Coronary artery (tissue), 2 donors: ENCODE results near the gene ULBP3.
A peak's percentile ranks its signal among the peaks of the same experiment; 100 is the strongest.

Source experiments
- DNase-seq: peaks from one replicate; pipeline ENCODE4 v3.0.0-alpha.2; 2017; ENCODE audit warnings: low spot score
- H3K27ac ChIP-seq, 2 donors: fragments of 200-600 bp; sonication (generic); one replicate each; pipeline ENCODE4 v1.5.1; 2016 to 2019
- H3K4me3 ChIP-seq: fragments of 200-600 bp; sonication (generic); 2 replicates; pipeline ENCODE4 v1.5.1; 2016; ENCODE audit warnings: mild to moderate bottlenecking, moderate library complexity
- TF ChIP-seq, protein P1 (sequence below): fragments of 200-600 bp; sonication (generic); IDR thresholded peaks from one replicate; pipeline ENCODE4 v1.5.1; 2019; ENCODE audit warnings: antibody characterized with exemption

ULBP3 gene

DNA sequence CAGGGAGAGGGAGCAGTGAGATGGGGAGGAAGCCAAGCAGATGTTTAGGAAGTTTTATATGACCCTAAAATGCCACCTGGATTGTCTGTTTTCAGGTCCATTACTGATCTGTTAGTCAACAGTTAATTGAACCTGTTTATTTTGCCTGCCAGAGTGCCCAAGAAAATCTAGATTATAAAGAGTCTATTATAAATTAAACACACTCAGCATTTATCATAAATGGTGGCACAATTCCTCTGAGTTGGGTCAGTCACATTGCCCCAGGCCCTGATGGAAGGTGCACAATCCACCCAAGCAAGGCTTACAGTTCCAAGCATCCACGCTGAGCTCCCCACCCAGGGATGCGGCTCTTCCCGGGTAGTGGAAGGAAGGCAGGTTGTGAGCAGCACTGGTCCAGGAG lies 21.4 kb upstream of the ULBP3 start:
- Histone ChIP-seq H3K27ac (no peak overlapping the region), H3K4me3 (no peak overlapping the region)
- TF ChIP-seq, protein P1, sequence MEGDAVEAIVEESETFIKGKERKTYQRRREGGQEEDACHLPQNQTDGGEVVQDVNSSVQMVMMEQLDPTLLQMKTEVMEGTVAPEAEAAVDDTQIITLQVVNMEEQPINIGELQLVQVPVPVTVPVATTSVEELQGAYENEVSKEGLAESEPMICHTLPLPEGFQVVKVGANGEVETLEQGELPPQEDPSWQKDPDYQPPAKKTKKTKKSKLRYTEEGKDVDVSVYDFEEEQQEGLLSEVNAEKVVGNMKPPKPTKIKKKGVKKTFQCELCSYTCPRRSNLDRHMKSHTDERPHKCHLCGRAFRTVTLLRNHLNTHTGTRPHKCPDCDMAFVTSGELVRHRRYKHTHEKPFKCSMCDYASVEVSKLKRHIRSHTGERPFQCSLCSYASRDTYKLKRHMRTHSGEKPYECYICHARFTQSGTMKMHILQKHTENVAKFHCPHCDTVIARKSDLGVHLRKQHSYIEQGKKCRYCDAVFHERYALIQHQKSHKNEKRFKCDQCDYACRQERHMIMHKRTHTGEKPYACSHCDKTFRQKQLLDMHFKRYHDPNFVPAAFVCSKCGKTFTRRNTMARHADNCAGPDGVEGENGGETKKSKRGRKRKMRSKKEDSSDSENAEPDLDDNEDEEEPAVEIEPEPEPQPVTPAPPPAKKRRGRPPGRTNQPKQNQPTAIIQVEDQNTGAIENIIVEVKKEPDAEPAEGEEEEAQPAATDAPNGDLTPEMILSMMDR = no peak
- peak; percentile 17 for DNase-seq

DNA sequence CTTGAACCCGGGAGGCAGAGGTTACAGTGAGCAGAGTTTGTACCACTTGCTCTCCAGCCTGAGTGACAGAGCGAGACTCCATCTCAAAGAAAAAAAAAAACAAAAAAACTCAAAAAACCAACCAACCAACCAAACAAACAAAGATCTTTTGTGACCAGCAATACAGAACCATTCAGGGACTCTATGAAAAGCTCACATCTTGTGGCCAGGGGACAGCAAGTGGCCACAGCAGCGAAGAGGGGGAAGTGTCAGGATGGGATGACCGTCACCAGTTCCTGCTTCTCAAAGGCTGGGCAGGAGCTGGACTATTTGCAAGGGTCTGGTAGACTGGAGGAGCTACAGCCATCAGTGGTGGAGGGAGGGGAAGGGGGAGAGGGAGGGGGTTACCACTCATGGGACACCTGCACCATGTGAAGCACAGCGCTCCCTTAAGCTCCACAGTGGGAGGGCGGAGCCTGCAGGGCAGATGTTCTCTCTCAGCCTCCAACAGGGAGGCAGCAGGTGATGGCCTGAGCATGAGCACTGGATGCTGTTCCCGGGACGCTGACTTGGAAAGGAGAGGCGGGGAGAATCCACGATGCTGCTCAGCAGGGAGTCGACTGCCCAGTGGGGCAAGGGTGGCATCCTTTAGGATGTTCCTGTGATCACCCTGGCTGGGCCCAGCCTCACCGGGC lies 19.7 kb upstream of the ULBP3 start:
- H3K27ac ChIP-seq = no peak overlapping the region
- no peak overlapping the region for H3K4me3 ChIP-seq
- DNase-seq = peak; percentile 70
- TF ChIP-seq, protein P1 = no peak

DNA sequence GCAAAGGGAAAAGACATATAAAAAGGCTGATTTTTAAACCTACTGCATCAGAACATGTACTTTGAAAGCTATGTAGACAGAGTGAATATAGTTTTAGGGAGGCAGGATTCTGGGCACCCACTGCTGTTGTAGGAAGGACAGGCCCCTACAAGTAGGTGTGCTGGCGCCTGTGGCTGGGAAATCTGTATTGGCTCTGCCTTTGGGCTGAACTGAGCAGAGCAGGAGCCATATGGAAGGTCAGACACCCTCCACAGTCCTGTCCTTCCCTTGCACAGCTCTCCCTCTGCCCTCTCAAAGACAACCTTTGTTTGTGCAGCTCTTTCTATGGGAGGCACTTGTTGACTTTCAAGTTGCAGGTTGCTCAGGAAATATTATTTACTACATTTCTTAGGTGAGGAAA lies 18.4 kb upstream of the ULBP3 start:
- TF ChIP-seq, protein P1 = no peak
- H3K4me3 ChIP-seq = no peak overlapping the region
- DNase-seq = peak; percentile 59
- no peak overlapping the region for H3K27ac ChIP-seq

DNA sequence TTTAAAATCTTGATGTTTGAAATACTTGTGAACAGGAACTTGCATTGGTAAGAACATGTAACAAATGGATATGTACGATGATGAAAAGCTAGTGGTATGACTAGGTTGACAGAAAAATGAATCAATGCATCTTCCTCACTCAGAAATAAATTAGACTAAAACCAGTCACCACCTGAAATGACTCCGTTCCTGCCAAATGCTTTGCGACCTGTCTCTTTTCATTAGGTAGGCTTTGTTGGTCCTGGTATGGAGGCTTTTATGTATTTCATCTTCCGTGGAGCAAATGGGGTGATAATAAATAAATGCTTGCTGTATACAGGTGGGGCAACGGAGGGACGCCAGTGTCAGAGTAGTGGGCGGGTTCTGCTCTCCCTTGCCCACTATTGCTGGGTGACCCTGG lies 17.1 kb upstream of the ULBP3 start:
- Histone ChIP-seq H3K27ac (no peak overlapping the region), H3K4me3 (no peak overlapping the region)
- TF ChIP-seq, protein P1 = no peak
- no peak for DNase-seq

DNA sequence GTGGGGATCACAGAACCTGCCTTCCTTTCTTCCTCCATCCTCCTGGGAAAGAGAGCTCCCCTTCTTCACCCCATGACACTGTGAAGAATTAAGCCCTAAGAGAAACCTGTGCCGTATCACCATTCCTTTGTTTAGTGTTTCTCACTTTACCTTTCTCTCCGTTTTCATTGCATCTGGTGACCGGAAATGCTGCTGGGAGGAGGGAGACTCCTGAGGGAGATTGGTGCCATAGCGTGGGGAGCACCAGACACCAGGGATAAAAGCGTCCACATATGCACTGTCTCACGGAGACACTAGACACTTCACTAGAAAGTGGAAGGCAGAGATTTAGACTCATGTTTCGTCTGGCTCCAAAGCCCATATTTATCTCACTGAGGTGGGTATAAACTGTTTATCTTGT lies 15.5 kb upstream of the ULBP3 start:
- DNase-seq = no peak
- TF ChIP-seq, protein P1 = no peak
- no peak overlapping the region for H3K27ac ChIP-seq
- no peak overlapping the region for H3K4me3 ChIP-seq

DNA sequence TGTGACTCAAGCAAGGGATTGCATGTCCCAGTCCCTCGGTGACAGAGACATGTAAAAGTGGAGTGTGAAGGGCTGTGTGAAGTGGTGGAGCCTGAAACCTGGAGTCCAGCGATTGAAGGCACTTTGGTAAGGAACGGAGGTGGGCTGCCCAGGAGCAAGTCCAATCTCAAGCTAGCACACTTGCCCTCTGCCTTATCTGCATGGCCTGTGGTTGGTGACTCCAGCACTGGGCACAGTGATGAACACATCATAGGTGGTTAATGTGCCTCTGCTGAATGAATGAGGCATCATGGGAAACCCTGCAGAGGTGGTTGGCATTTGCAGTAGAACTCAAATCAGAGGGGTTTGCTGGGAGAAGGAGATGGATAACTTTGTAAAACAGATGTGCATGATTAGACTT lies 14.9 kb upstream of the ULBP3 start:
- no peak for DNase-seq
- TF ChIP-seq, protein P1 = no peak
- Histone ChIP-seq H3K4me3 (no peak overlapping the region), H3K27ac (no peak overlapping the region)

DNA sequence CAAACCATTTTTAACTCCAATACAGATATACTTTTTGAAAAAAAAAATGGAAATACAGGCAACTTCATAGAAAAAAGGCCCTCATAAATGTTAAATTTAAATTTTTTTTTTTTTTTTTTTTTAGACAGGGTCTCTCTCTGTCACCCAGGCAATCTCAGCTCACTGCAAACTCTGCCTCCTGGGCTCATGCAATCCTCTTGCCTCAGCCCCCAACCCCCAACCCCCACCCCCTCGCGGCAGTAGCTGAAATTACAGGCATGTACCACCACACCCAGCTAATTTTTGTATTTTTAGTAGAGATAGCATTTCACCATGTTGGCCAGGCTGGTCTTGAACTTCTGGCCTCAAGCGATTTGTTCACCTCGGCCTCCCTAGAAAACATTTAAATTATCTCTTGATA lies 12.8 kb upstream of the ULBP3 start:
- Histone ChIP-seq H3K27ac (no peak overlapping the region), H3K4me3 (no peak overlapping the region)
- TF ChIP-seq, protein P1 = no peak
- DNase-seq = no peak
